Measurements from ENCODE around the gene GGA2. TPM values are rescaled to one million over a fixed set of nuclear protein-coding genes. Genes with fewer than 3 reads are reported as not detected.
"Not testable (repeated sequence)": the region's sequence is repeated elsewhere in the genome, so short reads cannot be mapped to it uniquely, and the experiment has no call there.

Gene GGA2
- total RNA-seq, 1 experiment from 2014 or later: 142 TPM

DNA sequence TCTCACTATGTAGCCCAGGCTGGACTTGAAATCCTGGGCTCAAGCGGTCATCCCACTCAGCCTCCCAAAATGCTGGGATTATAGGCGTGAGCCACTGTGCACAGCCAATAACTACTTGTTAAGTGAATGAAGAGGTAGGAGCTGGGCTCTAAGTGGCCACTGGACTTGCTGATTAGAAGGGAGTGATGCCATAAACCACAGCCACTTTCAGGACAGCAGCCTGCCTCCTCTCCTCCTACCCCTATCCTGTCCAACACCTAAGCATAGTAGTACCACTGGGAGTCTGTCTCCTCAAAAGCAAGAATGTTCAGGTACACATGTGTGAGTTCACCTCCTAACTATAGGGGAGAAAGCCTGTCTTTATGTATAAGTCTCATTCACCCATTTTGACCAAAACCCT, 45.1 kb downstream of the GGA2 start:
- CTCF ChIA-PET: interaction anchor here (0.5 kb wide), 1 partner anchor 170 kb away, joined by 4 read pairs; no protein-coding TSS in a partner anchor
- DNase-seq (ENCODE audit: low spot score): no peak
- H3K4me3 ChIP-seq (ENCODE audit: low read depth, low read length, poor library complexity, severe bottlenecking): no peak overlapping the region
- no peaks in the 10 kb centered on the region for H3K27me3 ChIP-seq (replicated peaks; ENCODE audit: insufficient read depth, low read depth, low read length, poor library complexity)
- no peaks in the 10 kb centered on the region for H3K4me1 ChIP-seq (ENCODE audit: insufficient read depth, low read length, poor library complexity, severe bottlenecking)
- POLR2A ChIA-PET (ENCODE audit: low non-redundant PET): no interaction called here
- no peaks in the 10 kb centered on the region for H3K9me3 ChIP-seq (ENCODE audit: low read depth, low read length, poor library complexity, severe bottlenecking)
- no TSS peak for BruUV-seq (replicated peaks)
- intact Hi-C loops (cut with micrococcal nuclease; ENCODE audit: unreplicated experiment): no loop called here
- no peak for TF ChIP-seq EZH2 (IDR thresholded peaks at IDR 0.05; ENCODE audit: borderline replicate concordance, low read depth, low read length, poor library complexity, severe bottlenecking)
- no peak for TF ChIP-seq CTCF (conservative IDR thresholded peaks at IDR 0.05; ENCODE audit: low read depth, low read length)
- H3K27ac ChIP-seq (ENCODE audit: low read depth, low read length, poor library complexity, severe bottlenecking): no peak overlapping the region
- H3K36me3 ChIP-seq (ENCODE audit: insufficient read depth, low read length, poor library complexity, severe bottlenecking): peaks cover 43% of the 10 kb centered on the region

GRCh38 chr16:23464196-23464595, 46.1 kb downstream of the GGA2 start:
- no peaks in the 10 kb centered on the region for H3K4me1 ChIP-seq (ENCODE audit: insufficient read depth, low read length, poor library complexity, severe bottlenecking)
- CTCF ChIA-PET: no interaction called here
- intact Hi-C loops (cut with micrococcal nuclease; ENCODE audit: unreplicated experiment): no loop called here
- no TSS peak for BruUV-seq (replicated peaks)
- H3K9me3 ChIP-seq (ENCODE audit: low read depth, low read length, poor library complexity, severe bottlenecking): no peaks in the 10 kb centered on the region
- peaks cover 34% of the 10 kb centered on the region for H3K36me3 ChIP-seq (ENCODE audit: insufficient read depth, low read length, poor library complexity, severe bottlenecking)
- H3K4me3 ChIP-seq (ENCODE audit: low read depth, low read length, poor library complexity, severe bottlenecking): no peak overlapping the region
- TF ChIP-seq CTCF (conservative IDR thresholded peaks at IDR 0.05; ENCODE audit: low read depth, low read length): no peak
- no peak for TF ChIP-seq EZH2 (IDR thresholded peaks at IDR 0.05; ENCODE audit: borderline replicate concordance, low read depth, low read length, poor library complexity, severe bottlenecking)
- H3K27me3 ChIP-seq (replicated peaks; ENCODE audit: insufficient read depth, low read depth, low read length, poor library complexity): no peaks in the 10 kb centered on the region
- no peak for DNase-seq (ENCODE audit: low spot score)
- POLR2A ChIA-PET (ENCODE audit: low non-redundant PET): no interaction called here
- H3K27ac ChIP-seq (ENCODE audit: low read depth, low read length, poor library complexity, severe bottlenecking): no peak overlapping the region

- H3K27me3 ChIP-seq (replicated peaks; ENCODE audit: insufficient read depth, low read depth, low read length, poor library complexity); H3K9me3 ChIP-seq (ENCODE audit: low read depth, low read length, poor library complexity, severe bottlenecking); DNase-seq (ENCODE audit: low spot score); H3K4me1 ChIP-seq (ENCODE audit: insufficient read depth, low read length, poor library complexity, severe bottlenecking); H3K4me3 ChIP-seq (ENCODE audit: low read depth, low read length, poor library complexity, severe bottlenecking); POLR2A ChIA-PET (ENCODE audit: low non-redundant PET); H3K27ac ChIP-seq (ENCODE audit: low read depth, low read length, poor library complexity, severe bottlenecking); CTCF ChIA-PET; BruUV-seq (replicated peaks); intact Hi-C loops (cut with micrococcal nuclease; ENCODE audit: unreplicated experiment): not testable (repeated sequence)
- H3K36me3 ChIP-seq (ENCODE audit: insufficient read depth, low read length, poor library complexity, severe bottlenecking): peaks cover 25% of the 10 kb centered on the region
Observed at GRCh38 chr16:23462994-23463393, 47.3 kb downstream of the GGA2 start.

DNA sequence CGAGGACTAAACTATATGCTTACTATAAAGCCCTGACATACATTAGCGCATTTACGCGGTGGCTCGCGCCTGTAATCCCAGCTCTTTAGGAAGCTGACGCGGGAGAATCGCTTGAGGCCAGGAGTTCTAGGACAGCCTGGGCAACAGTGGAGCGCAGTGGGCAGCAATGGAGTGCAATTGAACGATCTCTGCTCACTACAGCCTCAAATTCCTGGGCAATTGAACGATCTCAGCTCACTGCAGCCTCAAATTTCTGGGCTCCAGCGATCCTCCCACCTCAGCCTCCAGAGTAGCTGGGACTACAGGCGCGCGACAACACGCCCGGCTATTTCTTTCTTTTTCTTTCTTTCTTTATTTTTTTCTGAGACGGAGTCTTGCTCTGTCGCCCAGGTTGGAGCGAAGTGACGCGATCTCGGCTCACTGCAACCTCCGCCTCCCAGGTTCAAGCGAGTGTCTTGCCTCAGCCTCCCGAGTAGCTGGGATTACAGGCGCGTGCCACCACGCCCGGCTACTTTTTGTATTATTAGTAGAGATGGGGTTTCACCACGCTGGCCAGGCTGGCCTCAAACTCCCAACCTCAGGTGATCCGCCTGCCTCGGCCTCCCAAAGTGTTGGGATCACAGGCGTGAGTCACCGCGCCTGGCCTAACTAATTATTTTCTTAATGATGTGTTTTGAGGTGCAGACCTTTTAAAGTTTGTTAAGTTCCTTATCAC, 56.8 kb downstream of the GGA2 start:
- Histone ChIP-seq H3K4me1 (ENCODE audit: insufficient read depth, low read length, poor library complexity, severe bottlenecking) (no peaks in the 10 kb centered on the region), H3K27ac (ENCODE audit: low read depth, low read length, poor library complexity, severe bottlenecking) (peak overlapping the region; percentile 86), H3K4me3 (ENCODE audit: low read depth, low read length, poor library complexity, severe bottlenecking) (peak overlapping the region; percentile 85), H3K36me3 (ENCODE audit: insufficient read depth, low read length, poor library complexity, severe bottlenecking) (no peaks in the 10 kb centered on the region), H3K27me3 (replicated peaks; ENCODE audit: insufficient read depth, low read depth, low read length, poor library complexity) (no peaks in the 10 kb centered on the region), H3K9me3 (ENCODE audit: low read depth, low read length, poor library complexity, severe bottlenecking) (no peaks in the 10 kb centered on the region)
- TF ChIP-seq CTCF (conservative IDR thresholded peaks at IDR 0.05; ENCODE audit: low read depth, low read length) (no peak), EZH2 (IDR thresholded peaks at IDR 0.05; ENCODE audit: borderline replicate concordance, low read depth, low read length, poor library complexity, severe bottlenecking) (no peak)
- intact Hi-C loops (cut with micrococcal nuclease; ENCODE audit: unreplicated experiment): no loop called here
- CTCF ChIA-PET: interaction anchor here (2.1 kb wide), 1 partner anchor 18 kb away, joined by 9 read pairs; no protein-coding TSS in a partner anchor
- BruUV-seq (replicated peaks): no TSS peak
- no peak for DNase-seq (ENCODE audit: low spot score)
- POLR2A ChIA-PET (ENCODE audit: low non-redundant PET): interaction anchor here (0.6 kb wide), 1 partner anchor 324 kb away, joined by 3 read pairs; no protein-coding TSS in a partner anchor

Measured in A673 (cell line).